Measurements from ENCODE around the gene SHROOM1.

DNA sequence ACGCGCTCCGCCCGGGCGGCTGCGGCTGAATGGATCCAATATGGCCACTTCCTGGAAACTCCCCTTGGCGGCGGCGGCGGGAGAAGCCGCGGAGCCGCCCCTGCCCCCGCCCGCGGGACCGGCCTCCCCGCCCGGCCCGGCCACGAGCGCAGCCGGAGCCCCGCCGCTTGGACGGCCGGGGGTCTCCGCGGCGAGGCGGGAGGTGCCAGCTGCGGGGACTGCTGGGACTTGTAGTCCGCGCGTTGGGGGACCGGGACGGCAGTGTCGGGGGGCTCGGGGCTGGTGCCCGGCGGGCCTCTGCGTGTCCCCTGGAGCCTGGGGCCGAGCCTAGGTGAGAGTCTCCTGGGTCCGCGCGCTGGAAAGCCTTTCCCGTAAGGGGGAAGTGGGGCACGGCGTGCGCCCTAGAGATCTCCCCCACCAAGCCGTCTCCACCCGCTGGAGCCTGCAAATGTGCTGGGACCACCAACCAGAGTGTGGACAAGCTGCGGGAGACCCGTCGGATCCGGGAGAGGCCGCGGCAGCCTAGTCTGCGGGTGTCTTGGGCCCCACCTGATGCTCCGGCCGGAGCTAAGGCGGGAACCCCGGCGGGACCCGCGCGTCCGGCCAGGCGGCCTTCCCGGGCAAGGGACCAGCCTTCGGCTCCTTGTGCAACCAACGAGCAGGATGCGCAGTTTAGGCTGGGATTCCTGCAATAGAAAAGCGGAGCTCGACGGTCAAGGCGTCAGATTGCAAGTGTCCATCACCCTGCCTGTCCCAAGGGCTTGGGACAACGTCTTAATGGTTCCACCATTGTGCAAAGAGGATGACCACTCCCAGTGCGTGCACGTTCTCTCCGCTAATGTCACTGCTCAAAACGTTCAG lies 53.0 kb downstream of the SHROOM1 start, which contains the start of gene SEPTIN8:
- TF ChIP-seq, protein P1, sequence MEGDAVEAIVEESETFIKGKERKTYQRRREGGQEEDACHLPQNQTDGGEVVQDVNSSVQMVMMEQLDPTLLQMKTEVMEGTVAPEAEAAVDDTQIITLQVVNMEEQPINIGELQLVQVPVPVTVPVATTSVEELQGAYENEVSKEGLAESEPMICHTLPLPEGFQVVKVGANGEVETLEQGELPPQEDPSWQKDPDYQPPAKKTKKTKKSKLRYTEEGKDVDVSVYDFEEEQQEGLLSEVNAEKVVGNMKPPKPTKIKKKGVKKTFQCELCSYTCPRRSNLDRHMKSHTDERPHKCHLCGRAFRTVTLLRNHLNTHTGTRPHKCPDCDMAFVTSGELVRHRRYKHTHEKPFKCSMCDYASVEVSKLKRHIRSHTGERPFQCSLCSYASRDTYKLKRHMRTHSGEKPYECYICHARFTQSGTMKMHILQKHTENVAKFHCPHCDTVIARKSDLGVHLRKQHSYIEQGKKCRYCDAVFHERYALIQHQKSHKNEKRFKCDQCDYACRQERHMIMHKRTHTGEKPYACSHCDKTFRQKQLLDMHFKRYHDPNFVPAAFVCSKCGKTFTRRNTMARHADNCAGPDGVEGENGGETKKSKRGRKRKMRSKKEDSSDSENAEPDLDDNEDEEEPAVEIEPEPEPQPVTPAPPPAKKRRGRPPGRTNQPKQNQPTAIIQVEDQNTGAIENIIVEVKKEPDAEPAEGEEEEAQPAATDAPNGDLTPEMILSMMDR (conservative IDR thresholded peaks at IDR 0.05 in 1 of 2, IDR thresholded peaks at IDR 0.05 in 1 of 2; ENCODE audit: low read depth in 1 of 2, low read length in 2 of 2): no peak
- no peak for TF ChIP-seq EZH2 (IDR thresholded peaks at IDR 0.05; ENCODE audit: low read length, missing control alignments)
